NCI-H187 (cell line): ENCODE results near the gene RFT1.
A peak's percentile ranks its signal among the peaks of the same experiment; 100 is the strongest.

Experiments
- DNase-seq, 2 experiments: peaks; one replicate each; lab custom pipeline; 2025; lab: John Stamatoyannopoulos, UW

Gene RFT1

DNA sequence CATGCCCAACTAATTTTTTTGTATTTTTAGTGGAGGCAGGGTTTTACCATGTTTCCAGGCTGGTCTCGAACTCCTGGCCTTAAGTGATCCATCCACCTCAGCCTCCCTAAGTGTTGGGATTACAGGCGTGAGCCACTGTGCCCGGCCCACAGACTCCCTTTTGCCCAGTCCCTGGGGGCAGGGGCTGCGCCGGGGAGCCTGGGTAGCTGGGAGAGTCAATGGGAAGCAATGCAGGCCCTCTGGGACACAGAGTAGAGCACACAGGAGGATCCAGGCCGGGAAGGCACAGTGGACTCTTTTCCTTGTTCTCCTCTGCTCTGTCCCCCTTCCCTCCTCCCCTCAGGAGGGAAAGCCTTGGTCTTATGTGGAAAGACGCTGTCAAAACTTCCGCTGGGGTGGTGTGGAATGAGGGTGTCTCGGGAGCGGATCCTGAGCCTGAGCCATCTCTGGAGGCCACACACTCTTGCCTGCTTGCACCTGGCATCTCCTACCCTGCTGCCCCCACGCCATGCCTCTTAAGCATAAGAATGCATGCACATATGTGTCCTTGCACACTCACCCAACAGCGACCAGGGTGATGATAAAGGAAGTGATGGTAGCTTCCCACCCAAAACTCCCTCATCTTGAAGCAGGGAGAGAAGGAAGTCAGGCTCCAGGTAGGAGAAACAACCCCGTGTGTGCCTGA is 18.9 kb upstream of the RFT1 start:
- DNase-seq: no peak

GRCh38 chr3:53147903-53148400 is 17.7 kb upstream of the RFT1 start:
- DNase-seq: no peak

DNA sequence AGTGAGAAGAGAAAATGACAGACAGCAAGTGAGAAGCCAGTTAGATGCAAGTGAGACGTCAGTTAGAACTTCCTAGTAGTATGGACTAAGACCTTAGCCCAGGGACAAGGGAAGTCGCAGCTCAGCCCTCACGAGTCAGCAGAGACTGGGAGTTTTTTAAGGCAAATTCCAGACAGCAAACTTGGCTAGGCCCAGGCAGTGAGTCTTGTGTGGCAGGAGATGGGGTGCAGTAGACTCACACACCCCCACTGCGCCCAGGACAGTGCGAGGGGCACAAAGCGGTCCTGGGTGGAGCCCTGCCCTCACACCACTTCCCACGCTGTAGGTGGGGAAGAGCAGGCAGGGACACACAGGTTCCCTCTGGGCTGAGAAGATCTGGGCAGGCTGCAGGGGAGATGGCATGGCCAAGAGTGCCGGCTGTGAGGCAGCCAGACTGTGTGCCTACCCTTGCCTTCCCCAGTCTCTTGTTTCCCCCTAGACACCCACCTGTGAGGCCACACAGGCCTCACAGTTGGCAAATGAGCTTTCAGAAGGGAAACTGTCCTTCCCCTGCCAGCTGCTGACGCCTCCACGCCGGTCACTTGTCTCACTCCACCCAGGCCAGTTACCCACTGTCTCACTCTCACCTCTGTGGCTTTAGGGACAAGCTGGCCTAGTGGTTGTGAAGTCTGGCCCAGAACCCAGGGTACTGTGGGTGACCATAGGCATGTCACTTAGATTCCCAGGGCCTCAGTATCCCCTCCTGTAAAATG is 17.1 kb upstream of the RFT1 start:
- DNase-seq: no peak

GRCh38 chr3:53146319-53146891 is 16.2 kb upstream of the RFT1 start:
- DNase-seq: no peak

DNA sequence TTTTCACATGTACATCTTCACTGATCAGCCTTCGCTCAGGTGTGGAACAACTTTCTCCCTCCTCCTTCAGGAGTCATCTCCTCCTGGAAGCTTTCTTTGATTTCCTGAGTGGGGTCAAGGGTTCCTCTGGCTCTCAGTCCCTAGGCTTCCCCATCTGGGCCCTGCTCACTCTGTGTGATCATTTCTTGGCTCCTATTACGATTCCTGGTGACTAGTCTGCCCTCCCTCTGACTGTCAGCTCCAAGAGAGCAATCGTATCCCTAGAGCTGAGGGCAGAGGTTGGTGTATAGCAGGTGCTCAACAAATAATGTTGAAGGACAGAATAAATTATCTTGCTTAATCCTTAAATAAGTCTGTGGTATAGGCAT is 15.5 kb upstream of the RFT1 start:
- no peak for DNase-seq

GRCh38 chr3:53144862-53145712 is 14.9 kb upstream of the RFT1 start:
- no peak for DNase-seq

GRCh38 chr3:53144446-53144845 is 14.2 kb upstream of the RFT1 start:
- DNase-seq: no peak

DNA sequence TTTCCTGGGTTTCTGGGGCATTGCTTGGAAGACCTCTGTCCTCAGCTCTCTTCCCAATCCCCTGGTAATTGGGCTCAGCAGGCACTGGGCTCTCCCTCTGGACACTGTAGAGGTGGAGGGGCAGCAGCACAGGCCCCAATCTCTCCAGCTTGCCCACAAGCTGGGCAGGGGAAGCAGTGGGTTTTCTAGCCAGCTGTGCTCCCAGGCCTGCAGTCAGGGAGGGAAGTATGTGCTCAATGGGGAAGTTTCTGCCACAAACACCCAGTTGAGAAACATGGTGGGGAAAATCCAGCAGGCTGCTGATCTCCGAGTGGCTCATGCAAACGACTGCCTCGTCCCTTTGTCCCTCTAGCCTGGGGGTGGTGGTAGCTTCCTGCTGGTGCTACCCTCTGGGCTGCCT is 12.8 kb upstream of the RFT1 start:
- DNase-seq: no peak

DNA sequence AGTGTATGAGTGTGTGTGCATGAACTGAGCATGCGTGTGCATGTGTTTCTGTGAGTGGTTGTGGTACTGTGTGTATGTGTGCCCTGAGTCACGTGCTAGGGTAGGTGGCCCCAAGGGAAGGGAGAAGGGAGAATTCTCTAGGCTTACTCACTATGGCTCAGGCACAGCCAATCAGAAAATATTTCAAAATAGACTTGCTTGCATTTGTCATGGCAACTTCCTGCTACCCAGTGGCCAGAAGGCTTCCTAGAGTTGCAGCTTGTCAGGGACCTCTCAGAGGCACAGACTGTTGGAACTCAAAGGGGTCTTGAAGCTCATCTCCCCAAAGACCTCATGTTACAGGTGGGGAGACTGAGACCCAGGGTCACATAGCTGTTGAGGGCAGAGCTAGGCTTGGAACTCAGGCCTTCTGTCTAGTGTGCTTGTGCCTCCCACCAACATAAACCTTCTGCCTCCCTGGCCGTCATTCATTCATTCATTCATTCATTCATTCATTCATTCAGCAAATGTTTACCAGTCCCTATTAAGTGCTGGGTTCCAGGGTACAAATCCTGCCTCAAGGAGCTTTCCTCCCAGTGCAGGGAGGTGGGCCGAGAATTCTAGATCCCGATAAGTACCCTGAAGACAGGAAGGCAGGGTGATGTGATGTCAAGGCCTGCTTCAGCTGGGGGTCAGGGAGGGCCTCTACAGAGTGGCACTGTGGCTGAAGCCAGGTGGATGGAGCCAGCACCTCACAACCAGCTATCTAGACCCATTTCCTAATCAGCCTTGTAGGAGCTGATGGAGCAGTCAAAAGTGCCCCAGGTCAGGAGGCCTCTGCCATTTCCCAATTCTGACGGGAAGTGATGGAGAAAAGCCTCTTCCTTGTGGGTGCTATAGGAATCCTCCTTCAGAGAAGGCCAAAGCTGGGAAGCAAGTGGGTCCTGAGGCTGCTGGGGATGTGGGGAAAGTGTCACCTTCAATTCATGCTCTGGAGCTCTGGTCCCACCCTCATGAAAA is 10.9 kb upstream of the RFT1 start:
- DNase-seq: no peak

- no peak for DNase-seq
Observed at GRCh38 chr3:53139906-53140846, 9.9 kb upstream of the RFT1 start.

DNA sequence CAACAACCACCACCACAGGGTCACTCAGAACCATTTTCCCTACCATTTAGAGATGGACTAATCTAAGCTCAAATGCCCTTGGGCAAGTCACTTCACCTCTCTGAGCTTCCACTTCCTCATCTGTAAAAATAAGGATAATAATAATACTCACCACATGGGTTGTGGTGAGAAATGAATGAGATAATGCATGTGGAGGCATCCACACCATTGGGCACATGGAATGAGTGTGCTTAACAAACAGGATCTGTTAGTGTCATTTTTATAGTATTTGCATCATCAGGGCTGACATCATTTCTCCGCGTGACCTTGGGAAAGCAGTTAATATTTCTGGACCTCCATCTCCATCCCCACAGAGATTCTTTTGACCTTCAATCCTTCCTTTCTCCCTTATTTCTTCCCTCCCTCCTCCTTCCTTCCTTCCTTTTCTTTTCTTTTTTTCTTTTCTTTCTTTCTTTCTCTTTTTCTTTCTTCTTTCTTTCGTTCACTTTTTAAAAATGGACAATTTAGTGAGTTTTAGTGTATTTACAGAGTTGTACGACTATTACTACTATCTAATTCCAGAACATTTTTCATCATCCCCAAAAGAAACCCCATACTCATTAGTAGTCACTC is 7.7 kb upstream of the RFT1 start:
- DNase-seq: no peak

DNA sequence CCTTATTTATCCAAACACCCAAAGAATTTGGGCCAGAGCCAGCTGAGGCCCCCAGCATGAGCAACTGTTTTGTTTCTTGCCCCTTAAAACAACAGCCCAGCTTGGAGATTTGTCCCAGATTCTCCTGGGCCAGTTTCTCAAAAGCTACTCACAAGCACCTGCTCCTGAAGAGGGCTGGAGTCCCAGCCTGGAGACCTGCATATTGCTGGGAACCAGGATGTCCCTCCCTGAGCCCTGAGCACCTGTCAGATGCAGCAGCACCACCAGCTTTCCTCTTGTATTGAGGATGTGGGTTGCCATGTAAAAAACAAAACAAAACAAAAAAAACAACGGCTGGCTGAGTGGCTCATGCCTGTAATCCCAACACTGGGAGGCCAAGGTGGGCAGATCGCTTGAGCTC is 7.0 kb upstream of the RFT1 start:
- DNase-seq: no peak

DNA sequence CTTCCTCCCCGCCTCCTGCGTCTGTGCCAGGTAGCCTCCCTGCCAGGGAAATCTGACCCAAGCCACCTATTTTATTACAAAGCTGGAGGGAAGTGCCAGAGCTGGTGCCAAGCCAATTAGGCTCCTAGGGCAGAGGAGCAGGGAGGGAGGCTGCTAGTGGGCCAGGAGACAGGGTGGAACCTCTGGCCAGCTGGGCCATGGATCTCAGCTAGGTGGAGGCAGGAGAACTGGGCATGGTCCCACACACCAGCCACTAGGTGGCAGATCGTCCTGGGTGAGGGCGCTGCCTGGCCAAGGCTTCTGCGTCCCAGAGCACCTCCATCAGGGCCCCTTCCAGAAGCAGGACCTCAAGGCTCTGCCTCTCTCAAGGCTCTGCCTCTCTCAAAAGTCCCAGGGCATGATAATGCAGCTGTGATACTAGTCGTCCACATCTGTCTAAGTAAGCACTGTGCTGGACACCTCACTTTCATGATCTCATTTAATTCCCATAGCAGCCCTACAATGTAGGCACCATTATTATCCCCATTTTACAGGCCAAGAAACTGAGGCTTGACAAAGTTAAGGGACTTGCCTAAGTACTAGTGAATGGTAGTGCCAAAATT is 4.5 kb upstream of the RFT1 start:
- DNase-seq: peak; percentile 0 to 11

- no peak for DNase-seq
Observed at GRCh38 chr3:53132347-53132746, 2.1 kb upstream of the RFT1 start.

- DNase-seq: no peak
Observed at GRCh38 chr3:53131096-53131495, 861 bp upstream of the RFT1 start.

- DNase-seq: no peak
Observed at GRCh38 chr3:53129344-53129743, 891 bp downstream of the RFT1 start.

DNA sequence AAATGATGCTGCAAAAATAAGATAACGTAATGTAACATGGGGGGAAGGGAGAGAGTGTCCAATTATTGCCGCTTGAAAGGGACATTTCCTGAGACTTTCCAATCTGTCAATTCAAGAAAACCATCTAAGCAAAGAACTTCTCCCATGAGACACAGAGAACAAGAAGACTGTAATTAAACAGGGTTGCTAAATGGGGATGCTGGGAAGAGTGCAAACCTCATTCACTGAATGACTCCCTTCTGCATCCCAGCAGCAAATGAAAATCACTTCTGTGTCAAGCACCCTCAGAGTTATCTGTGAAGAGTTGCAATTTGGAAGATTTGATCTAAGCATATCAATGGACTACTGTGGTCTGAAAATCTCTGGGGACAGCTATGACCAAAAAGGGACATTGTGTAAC is 3.6 kb downstream of the RFT1 start:
- DNase-seq: no peak

DNA sequence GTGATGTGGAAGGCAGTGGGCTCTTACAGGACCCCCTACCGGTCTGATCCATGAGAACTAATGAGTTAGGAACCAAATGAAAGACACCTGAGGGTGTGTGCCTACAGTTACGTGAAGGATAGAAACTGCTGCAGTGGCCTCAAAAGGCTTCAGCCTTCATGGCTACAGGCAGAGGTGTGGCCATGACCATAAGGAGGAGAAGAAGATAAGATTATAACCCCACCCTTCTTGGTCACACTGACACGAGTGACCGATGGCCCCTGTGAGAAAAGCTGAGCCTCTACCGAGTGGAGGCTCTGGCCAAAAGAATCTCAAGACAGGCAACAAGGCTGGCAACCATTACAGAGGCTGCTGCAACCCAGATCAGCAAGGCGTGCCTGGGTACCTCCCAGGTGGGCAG is 6.3 kb downstream of the RFT1 start:
- no peak for DNase-seq

GRCh38 chr3:53123510-53123909 is 6.7 kb downstream of the RFT1 start:
- no peak for DNase-seq
